HuH-7.5 (cell line): ENCODE data around the gene PXMP4.
A peak's percentile ranks its signal among the peaks of the same experiment; 100 is the strongest.
"Not testable (repeated sequence)": the region's sequence is repeated elsewhere in the genome, so short reads cannot be mapped to it uniquely, and the experiment has no call there.

Experiments
- DNase-seq: peaks from one replicate; pipeline ENCODE4 v3.0.0; 2011; ENCODE audit warnings: low spot score

The PXMP4 gene

GRCh38 chr20:33719989-33720709 is at the start of gene PXMP4:
TSS of gene PXMP4 (minus strand) at chr20:33720310. CDS start at chr20:33720207, 103 bp downstream.
- peak; percentile 99 for DNase-seq

GRCh38 chr20:33769043-33769442 is 48.9 kb upstream of the PXMP4 start:
- DNase-seq: no peak

- no peak for DNase-seq
Measured at GRCh38 chr20:33767777-33768138, 47.6 kb upstream of the PXMP4 start.

- no peak for DNase-seq
Measured at GRCh38 chr20:33766686-33767085, 46.6 kb upstream of the PXMP4 start.

- no peak for DNase-seq
Measured at GRCh38 chr20:33765592-33765991, 45.5 kb upstream of the PXMP4 start.

- DNase-seq: no peak
Measured at GRCh38 chr20:33765099-33765498, 45.0 kb upstream of the PXMP4 start.

GRCh38 chr20:33761698-33762250 is 41.7 kb upstream of the PXMP4 start:
- no peak for DNase-seq

- no peak for DNase-seq
Measured at GRCh38 chr20:33757458-33757857, 37.3 kb upstream of the PXMP4 start.

GRCh38 chr20:33757046-33757445 is 36.9 kb upstream of the PXMP4 start:
- DNase-seq: no peak

GRCh38 chr20:33755936-33756490 is 35.9 kb upstream of the PXMP4 start:
- not testable (repeated sequence) for DNase-seq

- DNase-seq: no peak
Measured at GRCh38 chr20:33753763-33754162, 33.7 kb upstream of the PXMP4 start.

GRCh38 chr20:33753143-33753542 is 33.0 kb upstream of the PXMP4 start:
- no peak for DNase-seq

GRCh38 chr20:33751775-33752174 is 31.7 kb upstream of the PXMP4 start:
- no peak for DNase-seq

- no peak for DNase-seq
Measured at GRCh38 chr20:33746325-33746998, 26.4 kb upstream of the PXMP4 start.

GRCh38 chr20:33744773-33745385 is 24.8 kb upstream of the PXMP4 start:
- no peak for DNase-seq

- DNase-seq: no peak
Measured at GRCh38 chr20:33744181-33744580, 24.1 kb upstream of the PXMP4 start.

- DNase-seq: no peak
Measured at GRCh38 chr20:33740189-33740588, 20.1 kb upstream of the PXMP4 start.

GRCh38 chr20:33739493-33739892 is 19.4 kb upstream of the PXMP4 start:
- no peak for DNase-seq

GRCh38 chr20:33736962-33737361 is 16.9 kb upstream of the PXMP4 start:
- DNase-seq: no peak

- peak; percentile 31 for DNase-seq
Measured at GRCh38 chr20:33733654-33734576, 13.8 kb upstream of the PXMP4 start.

- peak; percentile 58 for DNase-seq
Measured at GRCh38 chr20:33732166-33732970, 12.3 kb upstream of the PXMP4 start.
